ENCODE results near the gene ZNF800. TPM values are rescaled to one million over a fixed set of nuclear protein-coding genes. Genes with fewer than 3 reads are reported as not detected.
"Not testable (repeated sequence)": the region's sequence is repeated elsewhere in the genome, so short reads cannot be mapped to it uniquely, and the experiment has no call there.

Gene ZNF800
- total RNA-seq, 1 donor from 2014 or later = 31.9 TPM

- TF ChIP-seq CTCF (IDR thresholded peaks at IDR 0.05) (no peak), POLR2AphosphoS5 (IDR thresholded peaks at IDR 0.05; ENCODE audit: insufficient read depth in 1 of 2, low read depth in 1 of 2) (no peak), POLR2A (IDR thresholded peaks at IDR 0.05) (no peak)
- no peak overlapping the region for H3K4me3 ChIP-seq
- H3K27ac ChIP-seq = no peak overlapping the region
- H3K4me1 ChIP-seq = no peaks in the 10 kb centered on the region
- intact Hi-C loops (cut with DNase I) = no loop called here
- no peaks in the 10 kb centered on the region for H3K9me3 ChIP-seq
- H3K36me3 ChIP-seq = no peaks in the 10 kb centered on the region
- H3K27me3 ChIP-seq = no peaks in the 10 kb centered on the region
- DNase-seq (ENCODE audit: extremely low spot score in 2 of 2) = no peak
Measured at GRCh38 chr7:127437241-127437640, 44.7 kb upstream of the ZNF800 start.

- H3K36me3 ChIP-seq, H3K27me3 ChIP-seq: not testable (repeated sequence)
Measured at GRCh38 chr7:127429281-127429680, 36.8 kb upstream of the ZNF800 start.

GRCh38 chr7:127419196-127419595 lies 26.7 kb upstream of the ZNF800 start:
- TF ChIP-seq POLR2AphosphoS5 (IDR thresholded peaks at IDR 0.05; ENCODE audit: insufficient read depth in 1 of 2, low read depth in 1 of 2) (no peak), POLR2A (IDR thresholded peaks at IDR 0.05) (no peak), CTCF (IDR thresholded peaks at IDR 0.05) (no peak)
- Histone ChIP-seq H3K4me1 (no peaks in the 10 kb centered on the region), H3K9me3 (no peaks in the 10 kb centered on the region), H3K4me3 (no peak overlapping the region), H3K36me3 (no peaks in the 10 kb centered on the region), H3K27me3 (no peaks in the 10 kb centered on the region), H3K27ac (no peak overlapping the region)
- intact Hi-C loops (cut with DNase I) = no loop called here
- DNase-seq (ENCODE audit: extremely low spot score in 2 of 2) = no peak

More at GRCh38 chr7:127429281-127429680, 36.8 kb upstream of the ZNF800 start:
- intact Hi-C loops (cut with DNase I); H3K9me3 ChIP-seq; H3K4me3 ChIP-seq; DNase-seq (ENCODE audit: extremely low spot score in 2 of 2); H3K4me1 ChIP-seq; H3K27ac ChIP-seq: not testable (repeated sequence)

- intact Hi-C loops (cut with DNase I) = no loop called here
- TF ChIP-seq POLR2AphosphoS5 (IDR thresholded peaks at IDR 0.05; ENCODE audit: insufficient read depth in 1 of 2, low read depth in 1 of 2) = no peak
- no peak for TF ChIP-seq CTCF (IDR thresholded peaks at IDR 0.05)
- TF ChIP-seq POLR2A (IDR thresholded peaks at IDR 0.05) = no peak
- Histone ChIP-seq H3K4me3 (no peak overlapping the region), H3K4me1 (no peaks in the 10 kb centered on the region), H3K36me3 (no peaks in the 10 kb centered on the region), H3K27me3 (no peaks in the 10 kb centered on the region), H3K9me3 (no peaks in the 10 kb centered on the region), H3K27ac (no peak overlapping the region)
- no peak for DNase-seq (ENCODE audit: extremely low spot score in 2 of 2)
Measured at GRCh38 chr7:127418459-127418858, 26.0 kb upstream of the ZNF800 start.

GRCh38 chr7:127417346-127417745 lies 24.8 kb upstream of the ZNF800 start:
- H3K36me3 ChIP-seq = no peaks in the 10 kb centered on the region
- intact Hi-C loops (cut with DNase I) = no loop called here
- H3K27me3 ChIP-seq = no peaks in the 10 kb centered on the region
- no peak overlapping the region for H3K27ac ChIP-seq
- H3K9me3 ChIP-seq = no peaks in the 10 kb centered on the region
- H3K4me1 ChIP-seq = no peaks in the 10 kb centered on the region
- DNase-seq (ENCODE audit: extremely low spot score in 2 of 2) = no peak
- no peak overlapping the region for H3K4me3 ChIP-seq
- TF ChIP-seq POLR2AphosphoS5 (IDR thresholded peaks at IDR 0.05; ENCODE audit: insufficient read depth in 1 of 2, low read depth in 1 of 2) (no peak), CTCF (IDR thresholded peaks at IDR 0.05) (no peak), POLR2A (IDR thresholded peaks at IDR 0.05) (no peak)

All from vagina (tissue), 2 donors.